Activated T-helper 1 cell treated with anti-CD3 and anti-CD28 coated beads, Interleukin-12 subunit alpha, Interleukin-12 subunit beta, Interleukin-2, Interleukin-4 antibody, amounts not matched to agents 30 ng/mL and 10 ng/mL and 1 ng/mL, durations not matched to agents 14 hours and 24 hours and 36 hours (primary cell): Measurements from ENCODE around the gene CA10. TPM values are rescaled to one million over a fixed set of nuclear protein-coding genes. Genes with fewer than 3 reads are reported as not detected.

Experiments used
- DNase-seq: peaks from one replicate; pipeline ENCODE4 v3.0.0; 2021; ENCODE audit warnings: low spot score
- H3K27ac Mint-ChIP-seq: one replicate; pipeline ENCODE4 v1.8.0; 2021; ENCODE audit warnings: mild to moderate bottlenecking, mixed read lengths
- H3K27me3 Mint-ChIP-seq: one replicate; pipeline ENCODE4 v1.8.0; 2022; ENCODE audit warnings: mild to moderate bottlenecking, moderate library complexity, mixed read lengths; ENCODE audit not compliant: insufficient read depth
- H3K36me3 Mint-ChIP-seq: one replicate; pipeline ENCODE4 v1.8.0; 2021; ENCODE audit warnings: low read depth, mixed read lengths
- H3K4me1 Mint-ChIP-seq: one replicate; pipeline ENCODE4 v1.8.0; 2021; ENCODE audit warnings: low read depth, mixed read lengths
- H3K4me3 Mint-ChIP-seq: one replicate; pipeline ENCODE4 v1.8.0; 2021; ENCODE audit warnings: mild to moderate bottlenecking, moderate library complexity, mixed read lengths
- H3K9me3 Mint-ChIP-seq: one replicate; pipeline ENCODE4 v1.8.0; 2021; ENCODE audit warnings: mixed read lengths
- intact Hi-C: fragments of 100-400 bp; cut with micrococcal nuclease; formaldehyde crosslinking; loops from one replicate; pipeline ENCODE4 v1.15.1; 2024
- total RNA-seq: library from RNA; stranded (reverse); gene quantifications from 2 replicates; pipeline ENCODE4 v1.2.3, GENCODE V29; 2022

Gene CA10
- total RNA-seq: not detected in 2 replicates

DNA sequence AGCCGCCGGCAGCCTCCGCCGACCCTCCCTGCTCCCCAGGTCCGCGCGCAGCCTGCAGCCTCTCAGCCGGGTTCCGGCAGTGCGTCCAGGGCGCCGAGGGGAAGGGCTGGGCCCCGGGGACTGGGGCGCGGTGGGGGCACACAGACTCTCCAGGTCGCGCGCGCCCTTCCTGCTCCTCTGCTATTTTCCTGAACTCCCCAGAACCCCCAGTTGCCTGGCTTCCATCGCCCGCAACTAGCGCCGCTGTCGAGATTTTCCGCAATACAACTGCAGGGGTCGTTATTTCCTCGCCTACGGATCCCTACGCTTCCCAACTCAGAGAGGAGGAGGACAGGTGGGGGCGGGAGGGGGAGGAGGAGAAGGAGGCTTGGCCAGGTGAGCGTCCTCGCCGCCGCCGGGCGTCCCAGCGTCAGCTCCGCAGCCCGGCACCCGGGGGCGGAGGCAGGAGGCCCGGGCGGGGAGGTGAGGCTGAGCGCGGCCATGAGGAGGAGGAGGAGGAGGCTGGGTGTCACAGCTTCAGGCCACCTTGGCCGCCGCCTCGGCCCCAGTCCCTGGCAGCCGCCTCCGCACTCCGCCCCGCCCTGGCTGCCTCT is at the start of gene CA10:
Gene CA10 (minus strand): TSS at position 265 of the 593 bp plus-strand sequence.
- no peaks in the 10 kb centered on the region for H3K4me1 Mint-ChIP-seq
- intact Hi-C loops: no loop called here
- H3K27me3 Mint-ChIP-seq: peaks cover 42% of the 10 kb centered on the region
- no peak within 1 kb of the TSS for H3K4me3 Mint-ChIP-seq
- H3K36me3 Mint-ChIP-seq: no peaks in the 10 kb centered on the region
- peak within 1 kb of the TSS; percentile 65 for H3K27ac Mint-ChIP-seq
- peaks cover 4% of the 10 kb centered on the region for H3K9me3 Mint-ChIP-seq
- no peak for DNase-seq

DNA sequence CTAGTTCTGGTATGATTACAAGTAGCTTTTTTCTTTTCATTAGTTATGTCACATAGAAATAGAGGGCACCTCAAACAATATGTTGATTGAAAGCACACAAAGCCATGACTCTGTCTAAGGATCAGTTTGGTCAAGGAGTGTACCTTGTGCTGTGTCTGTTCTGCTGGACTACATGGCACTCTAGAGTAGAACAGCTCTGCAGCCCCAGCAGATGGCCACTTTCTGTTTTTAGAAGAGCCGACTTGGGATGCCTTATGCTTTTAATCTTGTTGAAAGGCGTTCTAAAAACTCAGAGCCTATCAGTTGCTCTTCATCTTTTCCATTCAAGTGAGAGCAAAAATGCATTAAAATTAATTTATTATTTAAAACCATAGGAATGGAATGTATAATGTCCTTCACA is 49.3 kb upstream of the CA10 start:
- intact Hi-C loops: no loop called here
- H3K9me3 Mint-ChIP-seq: no peaks in the 10 kb centered on the region
- DNase-seq: no peak

GRCh38 chr17:52202520-52203080 is 44.1 kb upstream of the CA10 start:
- no peak overlapping the region for H3K27ac Mint-ChIP-seq
- no peaks in the 10 kb centered on the region for H3K4me1 Mint-ChIP-seq
- H3K9me3 Mint-ChIP-seq: no peaks in the 10 kb centered on the region
- no peaks in the 10 kb centered on the region for H3K27me3 Mint-ChIP-seq
- intact Hi-C loops: no loop called here
- no peaks in the 10 kb centered on the region for H3K36me3 Mint-ChIP-seq
- H3K4me3 Mint-ChIP-seq: no peak overlapping the region
- no peak for DNase-seq

More for the DNA sequence above, 49.3 kb upstream of the CA10 start:
- Mint-ChIP-seq H3K4me3 (no peak overlapping the region), H3K27me3 (no peaks in the 10 kb centered on the region), H3K36me3 (no peaks in the 10 kb centered on the region), H3K27ac (no peak overlapping the region), H3K4me1 (no peaks in the 10 kb centered on the region)

DNA sequence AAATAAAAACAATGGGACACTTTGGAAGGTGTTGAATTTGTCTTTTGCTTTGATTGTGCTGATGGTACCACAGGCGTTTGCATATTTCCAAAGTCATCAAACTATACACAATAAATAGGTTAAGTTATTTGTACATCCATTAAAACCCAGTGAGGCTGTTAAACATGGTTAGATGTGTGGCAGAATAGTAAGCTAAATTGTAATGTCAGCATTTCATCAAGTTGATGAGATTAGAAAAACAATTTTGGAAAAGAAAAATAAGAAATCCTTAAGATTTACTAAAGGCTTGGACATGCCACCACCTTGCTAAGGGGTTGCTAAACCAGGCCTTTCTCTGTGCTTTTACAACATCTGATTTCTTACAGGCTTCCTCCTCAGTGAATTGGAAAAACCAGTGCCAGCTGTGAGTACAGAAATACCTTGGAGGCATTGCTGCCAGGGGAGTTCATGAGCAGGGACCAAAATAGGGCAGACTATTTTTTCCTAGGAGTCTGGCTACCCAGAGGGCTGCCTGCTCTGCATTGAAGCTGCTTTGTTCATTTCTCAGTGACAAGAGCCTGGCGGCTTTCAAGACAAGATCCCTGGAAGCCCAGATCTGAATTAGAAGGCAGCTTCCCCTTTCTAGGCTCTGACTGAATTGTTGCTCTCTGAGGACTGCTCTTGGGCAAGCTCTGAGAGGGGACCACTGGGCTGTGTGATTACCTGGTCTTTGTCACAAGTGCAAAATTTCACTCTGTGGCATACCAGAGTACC is 43.4 kb upstream of the CA10 start:
- H3K36me3 Mint-ChIP-seq: no peaks in the 10 kb centered on the region
- DNase-seq: no peak
- intact Hi-C loops: no loop called here
- no peaks in the 10 kb centered on the region for H3K27me3 Mint-ChIP-seq
- no peaks in the 10 kb centered on the region for H3K9me3 Mint-ChIP-seq
- H3K27ac Mint-ChIP-seq: no peak overlapping the region
- no peak overlapping the region for H3K4me3 Mint-ChIP-seq
- H3K4me1 Mint-ChIP-seq: no peaks in the 10 kb centered on the region

GRCh38 chr17:52191491-52191890 is 33.0 kb upstream of the CA10 start:
- Mint-ChIP-seq H3K36me3 (no peaks in the 10 kb centered on the region), H3K27ac (no peak overlapping the region), H3K27me3 (no peaks in the 10 kb centered on the region), H3K4me3 (no peak overlapping the region), H3K4me1 (no peaks in the 10 kb centered on the region), H3K9me3 (no peaks in the 10 kb centered on the region)
- DNase-seq: no peak
- intact Hi-C loops: no loop called here

DNA sequence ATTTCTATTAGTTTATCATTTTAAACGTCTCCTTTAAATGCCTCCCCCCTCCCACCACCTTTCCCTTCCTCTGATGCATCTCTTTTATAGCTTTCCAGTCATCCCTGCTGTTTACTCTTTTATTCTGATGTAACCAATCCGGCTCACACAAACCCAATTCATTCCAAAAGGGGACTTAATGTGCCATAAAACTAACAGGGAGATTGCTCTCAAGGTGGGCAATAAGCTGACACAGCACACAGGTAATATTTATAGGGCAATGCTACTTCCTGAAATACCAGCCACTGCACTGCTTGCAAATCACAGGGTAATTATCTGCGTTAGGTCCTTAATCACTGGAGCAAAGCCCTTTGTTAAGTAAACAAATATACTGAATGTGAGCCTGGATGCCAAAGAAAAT is 23.3 kb upstream of the CA10 start:
- Mint-ChIP-seq H3K9me3 (no peaks in the 10 kb centered on the region), H3K4me1 (no peaks in the 10 kb centered on the region), H3K27me3 (no peaks in the 10 kb centered on the region), H3K36me3 (no peaks in the 10 kb centered on the region), H3K4me3 (no peak overlapping the region), H3K27ac (no peak overlapping the region)
- intact Hi-C loops: no loop called here
- DNase-seq: no peak

- no peak overlapping the region for H3K27ac Mint-ChIP-seq
- DNase-seq: no peak
- no peaks in the 10 kb centered on the region for H3K4me1 Mint-ChIP-seq
- no peak overlapping the region for H3K4me3 Mint-ChIP-seq
- intact Hi-C loops: no loop called here
- no peaks in the 10 kb centered on the region for H3K36me3 Mint-ChIP-seq
- H3K27me3 Mint-ChIP-seq: no peaks in the 10 kb centered on the region
- no peaks in the 10 kb centered on the region for H3K9me3 Mint-ChIP-seq
Observed at GRCh38 chr17:52178012-52178411, 19.5 kb upstream of the CA10 start.

DNA sequence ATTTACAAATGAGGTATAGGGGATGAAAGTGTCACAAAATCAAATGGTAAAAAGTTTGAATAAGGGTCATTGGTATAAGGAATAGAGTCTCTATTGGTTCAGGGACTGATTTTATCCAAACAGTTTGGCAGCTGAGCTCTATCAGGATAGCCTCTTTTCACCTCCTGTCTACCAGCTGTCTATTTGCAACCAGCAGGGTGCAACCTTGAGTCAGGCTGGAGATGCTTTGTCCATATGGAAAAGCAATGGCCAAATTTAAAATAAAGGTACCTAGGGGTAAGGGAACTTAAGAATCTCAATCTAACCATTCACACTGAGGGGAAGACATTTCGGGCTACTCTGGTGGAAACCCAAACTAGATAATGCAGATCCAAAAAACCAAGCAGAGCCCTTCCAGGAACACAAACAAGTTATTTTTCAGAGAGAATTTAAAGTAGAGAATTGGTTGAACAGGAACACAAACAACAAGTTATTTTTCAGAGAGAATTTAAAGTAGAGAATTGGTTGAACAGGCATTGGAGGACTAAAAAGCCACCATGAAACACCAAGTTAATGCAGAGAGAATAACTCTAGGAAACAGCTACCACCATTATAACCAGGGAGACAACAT is 12.6 kb upstream of the CA10 start:
- H3K9me3 Mint-ChIP-seq: no peaks in the 10 kb centered on the region
- H3K36me3 Mint-ChIP-seq: no peaks in the 10 kb centered on the region
- DNase-seq: no peak
- intact Hi-C loops: no loop called here
- H3K4me3 Mint-ChIP-seq: no peak overlapping the region
- no peak overlapping the region for H3K27ac Mint-ChIP-seq
- no peaks in the 10 kb centered on the region for H3K27me3 Mint-ChIP-seq
- H3K4me1 Mint-ChIP-seq: no peaks in the 10 kb centered on the region

DNA sequence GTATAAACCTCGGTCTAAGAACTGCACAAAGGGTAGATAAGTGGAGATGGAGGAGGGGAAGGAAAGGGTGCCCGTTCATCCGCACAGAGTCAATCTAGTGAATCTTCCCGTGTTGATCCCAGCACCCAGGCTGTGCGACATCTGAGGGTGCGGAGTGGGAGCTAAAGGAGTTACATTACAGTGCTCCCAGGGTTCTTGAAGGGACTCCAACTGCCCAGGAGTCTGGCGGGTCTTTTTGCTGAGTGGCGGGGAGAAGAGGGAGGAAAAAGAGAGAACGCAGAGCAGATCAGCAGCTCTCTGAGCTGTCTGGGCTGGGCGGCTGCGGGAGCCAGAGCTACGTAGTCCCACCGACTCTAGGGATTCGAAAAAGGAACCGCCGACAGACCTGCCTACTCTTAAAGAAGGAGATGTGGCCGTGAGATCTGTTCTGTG is 1.6 kb upstream of the CA10 start:
- H3K4me3 Mint-ChIP-seq: no peak overlapping the region
- no peaks in the 10 kb centered on the region for H3K36me3 Mint-ChIP-seq
- no peak overlapping the region for H3K27ac Mint-ChIP-seq
- intact Hi-C loops: no loop called here
- H3K27me3 Mint-ChIP-seq: peaks cover 42% of the 10 kb centered on the region
- no peaks in the 10 kb centered on the region for H3K4me1 Mint-ChIP-seq
- peaks cover 4% of the 10 kb centered on the region for H3K9me3 Mint-ChIP-seq
- no peak for DNase-seq

DNA sequence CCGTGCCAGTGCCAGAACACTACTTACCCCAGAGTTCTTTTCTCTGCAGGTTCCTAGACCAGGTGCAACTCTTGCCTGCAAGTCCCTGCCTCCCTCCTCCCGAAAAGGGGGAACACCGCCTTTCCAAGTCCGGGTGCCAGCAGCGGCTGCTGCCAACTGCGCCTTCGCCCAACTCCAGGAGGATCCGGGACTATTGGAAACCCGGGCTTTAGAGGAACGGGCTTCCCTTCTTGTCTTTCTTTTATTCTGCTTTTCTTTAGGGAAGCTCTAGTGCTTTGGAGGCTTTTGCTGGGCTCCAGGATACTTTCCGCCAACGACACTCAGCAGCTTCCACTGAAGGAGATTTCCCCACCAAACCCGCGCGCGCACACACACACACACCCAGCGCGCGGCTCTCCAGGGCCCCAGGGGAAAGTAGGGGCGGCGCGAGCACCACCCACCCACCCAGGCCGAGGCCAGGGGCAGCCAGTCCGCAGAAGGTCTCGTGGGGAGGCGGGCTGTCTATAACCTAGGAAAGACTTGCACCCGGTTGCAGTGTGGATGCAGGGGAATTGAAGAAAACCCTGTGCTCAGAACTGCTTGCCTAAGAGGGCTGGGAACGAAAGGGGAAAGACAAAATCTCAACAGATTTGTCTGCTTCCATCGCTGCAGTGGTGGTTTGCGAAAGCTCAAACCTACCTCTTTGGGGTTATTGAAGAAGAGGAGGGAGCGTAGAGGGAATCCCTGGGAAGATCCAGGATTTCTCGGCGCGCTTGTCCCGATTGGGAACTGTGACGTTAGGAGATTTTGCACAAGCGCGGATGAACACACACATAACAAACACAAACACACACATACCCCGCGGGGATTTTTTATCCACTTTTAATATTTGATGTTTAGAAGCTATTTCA is 977 bp upstream of the CA10 start:
- no peak for DNase-seq
- Mint-ChIP-seq H3K27ac (peak overlapping the region; percentile 65), H3K4me1 (no peaks in the 10 kb centered on the region), H3K27me3 (peaks cover 42% of the 10 kb centered on the region), H3K9me3 (peaks cover 4% of the 10 kb centered on the region), H3K4me3 (no peak overlapping the region), H3K36me3 (no peaks in the 10 kb centered on the region)
- intact Hi-C loops: no loop called here

GRCh38 chr17:52157603-52158449 is 688 bp downstream of the CA10 start:
- DNase-seq: no peak
- H3K4me3 Mint-ChIP-seq: no peak overlapping the region
- no peaks in the 10 kb centered on the region for H3K4me1 Mint-ChIP-seq
- no peak overlapping the region for H3K27ac Mint-ChIP-seq
- H3K36me3 Mint-ChIP-seq: no peaks in the 10 kb centered on the region
- H3K27me3 Mint-ChIP-seq: peaks cover 42% of the 10 kb centered on the region
- H3K9me3 Mint-ChIP-seq: peaks cover 4% of the 10 kb centered on the region
- intact Hi-C loops: no loop called here
